Middle frontal gyrus (tissue), 1 donor: ENCODE data around the gene LRRC75A.

Source experiments
- DNase-seq: peaks from one replicate; pipeline ENCODE4 v3.0.0-alpha.2; 2015; ENCODE audit warnings: low spot score; ENCODE audit errors: extremely low spot score

The LRRC75A gene

GRCh38 chr17:16494059-16494458, 2.1 kb upstream of the LRRC75A start:
- no peak for DNase-seq

- DNase-seq = no peak
Measured at GRCh38 chr17:16493531-16494046, 1.6 kb upstream of the LRRC75A start.

- DNase-seq = no peak
Measured at GRCh38 chr17:16492613-16493530, 879 bp upstream of the LRRC75A start.

- DNase-seq = no peak
Measured at GRCh38 chr17:16491131-16491702, 776 bp downstream of the LRRC75A start.

GRCh38 chr17:16489431-16489830, 2.6 kb downstream of the LRRC75A start:
- no peak for DNase-seq

GRCh38 chr17:16488968-16489337, 3.0 kb downstream of the LRRC75A start:
- DNase-seq = no peak

GRCh38 chr17:16488186-16488967, 3.6 kb downstream of the LRRC75A start:
- no peak for DNase-seq

- peak; percentile 67 for DNase-seq
Measured at GRCh38 chr17:16486373-16487250, 5.4 kb downstream of the LRRC75A start.

GRCh38 chr17:16484445-16485175, 7.4 kb downstream of the LRRC75A start:
- DNase-seq = no peak

GRCh38 chr17:16483021-16483645, 8.9 kb downstream of the LRRC75A start:
- no peak for DNase-seq

- no peak for DNase-seq
Measured at GRCh38 chr17:16482253-16482652, 9.7 kb downstream of the LRRC75A start.

GRCh38 chr17:16480995-16481394, 11.0 kb downstream of the LRRC75A start:
- DNase-seq = no peak

GRCh38 chr17:16479264-16479663, 12.7 kb downstream of the LRRC75A start:
- DNase-seq = no peak

- DNase-seq = no peak
Measured at GRCh38 chr17:16478649-16479048, 13.3 kb downstream of the LRRC75A start.

- DNase-seq = no peak
Measured at GRCh38 chr17:16477666-16478065, 14.3 kb downstream of the LRRC75A start.

- no peak for DNase-seq
Measured at GRCh38 chr17:16477255-16477654, 14.7 kb downstream of the LRRC75A start.

- no peak for DNase-seq
Measured at GRCh38 chr17:16475179-16475704, 16.8 kb downstream of the LRRC75A start.

GRCh38 chr17:16474012-16474725, 17.8 kb downstream of the LRRC75A start:
- DNase-seq = no peak
